ENCODE results near the gene NEAT1.

Gene NEAT1

GRCh38 chr11:65386307-65387140 is 36.1 kb upstream of the NEAT1 start, which contains the start of gene FRMD8:
TSS of gene FRMD8 (plus strand) at chr11:65386637. CDS start at chr11:65387037, 400 bp downstream.
- peak; percentile 77 for DNase-seq

GRCh38 chr11:65388731-65389130 is 33.9 kb upstream of the NEAT1 start:
- in situ Hi-C loops (cut with HindIII; ENCODE audit: low pct_ligation_motif_present, low pct_unique_long_range_greater_than_20kb, low sequenced_read_pairs): no loop called here
- DNase-seq: no peak

More at GRCh38 chr11:65386307-65387140, 36.1 kb upstream of the NEAT1 start, which contains the start of gene FRMD8:
- in situ Hi-C loops (cut with HindIII; ENCODE audit: low pct_ligation_motif_present, low pct_unique_long_range_greater_than_20kb, low sequenced_read_pairs): no loop called here

- in situ Hi-C loops (cut with HindIII; ENCODE audit: low pct_ligation_motif_present, low pct_unique_long_range_greater_than_20kb, low sequenced_read_pairs): no loop called here
- DNase-seq: no peak
Measured at GRCh38 chr11:65389294-65389980, 33.2 kb upstream of the NEAT1 start.

- in situ Hi-C loops (cut with HindIII; ENCODE audit: low pct_ligation_motif_present, low pct_unique_long_range_greater_than_20kb, low sequenced_read_pairs): no loop called here
- no peak for DNase-seq
Measured at GRCh38 chr11:65390099-65390941, 32.3 kb upstream of the NEAT1 start.

GRCh38 chr11:65390996-65391395 is 31.6 kb upstream of the NEAT1 start:
- no peak for DNase-seq
- in situ Hi-C loops (cut with HindIII; ENCODE audit: low pct_ligation_motif_present, low pct_unique_long_range_greater_than_20kb, low sequenced_read_pairs): no loop called here

- in situ Hi-C loops (cut with HindIII; ENCODE audit: low pct_ligation_motif_present, low pct_unique_long_range_greater_than_20kb, low sequenced_read_pairs): no loop called here
- DNase-seq: no peak
Measured at GRCh38 chr11:65392186-65392829, 30.3 kb upstream of the NEAT1 start.

GRCh38 chr11:65392899-65393298 is 29.7 kb upstream of the NEAT1 start:
- in situ Hi-C loops (cut with HindIII; ENCODE audit: low pct_ligation_motif_present, low pct_unique_long_range_greater_than_20kb, low sequenced_read_pairs): no loop called here
- no peak for DNase-seq

GRCh38 chr11:65393513-65394079 is 29.0 kb upstream of the NEAT1 start:
- DNase-seq: no peak
- in situ Hi-C loops (cut with HindIII; ENCODE audit: low pct_ligation_motif_present, low pct_unique_long_range_greater_than_20kb, low sequenced_read_pairs): no loop called here

- in situ Hi-C loops (cut with HindIII; ENCODE audit: low pct_ligation_motif_present, low pct_unique_long_range_greater_than_20kb, low sequenced_read_pairs): no loop called here
- DNase-seq: no peak
Measured at GRCh38 chr11:65394125-65394536, 28.5 kb upstream of the NEAT1 start.

GRCh38 chr11:65395961-65396530 is 26.6 kb upstream of the NEAT1 start:
- no peak for DNase-seq
- in situ Hi-C loops (cut with HindIII; ENCODE audit: low pct_ligation_motif_present, low pct_unique_long_range_greater_than_20kb, low sequenced_read_pairs): no loop called here

- DNase-seq: no peak
- in situ Hi-C loops (cut with HindIII; ENCODE audit: low pct_ligation_motif_present, low pct_unique_long_range_greater_than_20kb, low sequenced_read_pairs): no loop called here
Measured at GRCh38 chr11:65396769-65397745, 25.5 kb upstream of the NEAT1 start.

GRCh38 chr11:65398362-65398910 is 24.2 kb upstream of the NEAT1 start:
- no peak for DNase-seq
- in situ Hi-C loops (cut with HindIII; ENCODE audit: low pct_ligation_motif_present, low pct_unique_long_range_greater_than_20kb, low sequenced_read_pairs): no loop called here

GRCh38 chr11:65399249-65399648 is 23.3 kb upstream of the NEAT1 start:
- in situ Hi-C loops (cut with HindIII; ENCODE audit: low pct_ligation_motif_present, low pct_unique_long_range_greater_than_20kb, low sequenced_read_pairs): no loop called here
- no peak for DNase-seq

- DNase-seq: no peak
- in situ Hi-C loops (cut with HindIII; ENCODE audit: low pct_ligation_motif_present, low pct_unique_long_range_greater_than_20kb, low sequenced_read_pairs): no loop called here
Measured at GRCh38 chr11:65399845-65400244, 22.8 kb upstream of the NEAT1 start.

- no peak for DNase-seq
- in situ Hi-C loops (cut with HindIII; ENCODE audit: low pct_ligation_motif_present, low pct_unique_long_range_greater_than_20kb, low sequenced_read_pairs): no loop called here
Measured at GRCh38 chr11:65400307-65401072, 22.1 kb upstream of the NEAT1 start.
